ENCODE data around the gene RASGRP3. TPM values are rescaled to one million over a fixed set of nuclear protein-coding genes. Genes with fewer than 3 reads are reported as not detected.
A peak's percentile ranks its signal among the peaks of the same experiment; 100 is the strongest.
"Not testable (repeated sequence)": the region's sequence is repeated elsewhere in the genome, so short reads cannot be mapped to it uniquely, and the experiment has no call there.

RASGRP3 gene
- total RNA-seq, 1 donor from 2014 or later: 55.7 TPM

DNA sequence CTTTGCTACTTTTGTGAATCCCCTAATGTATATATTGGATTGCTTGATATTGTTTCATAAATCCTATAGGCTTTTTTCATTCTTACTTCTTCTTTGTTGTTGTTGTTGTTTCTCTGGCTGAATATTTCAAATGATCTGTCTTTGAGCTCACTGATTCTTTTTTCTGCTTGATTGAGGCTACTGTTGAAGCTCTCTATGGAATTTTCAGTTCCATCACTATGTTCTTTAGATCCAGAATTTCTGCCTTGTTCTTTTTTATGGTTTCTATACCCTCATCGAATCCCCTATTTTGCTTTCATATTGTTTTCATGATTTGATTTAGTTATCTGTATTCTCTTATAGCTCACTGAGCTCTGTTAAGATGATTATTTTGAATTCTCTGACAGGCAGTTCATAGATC lies 24.6 kb upstream of the RASGRP3 start:
- ATAC-seq (no peak), DNase-seq (ENCODE audit: missing footprints) (no peak)
- intact Hi-C loops (cut with DNase I): no loop called here

DNA sequence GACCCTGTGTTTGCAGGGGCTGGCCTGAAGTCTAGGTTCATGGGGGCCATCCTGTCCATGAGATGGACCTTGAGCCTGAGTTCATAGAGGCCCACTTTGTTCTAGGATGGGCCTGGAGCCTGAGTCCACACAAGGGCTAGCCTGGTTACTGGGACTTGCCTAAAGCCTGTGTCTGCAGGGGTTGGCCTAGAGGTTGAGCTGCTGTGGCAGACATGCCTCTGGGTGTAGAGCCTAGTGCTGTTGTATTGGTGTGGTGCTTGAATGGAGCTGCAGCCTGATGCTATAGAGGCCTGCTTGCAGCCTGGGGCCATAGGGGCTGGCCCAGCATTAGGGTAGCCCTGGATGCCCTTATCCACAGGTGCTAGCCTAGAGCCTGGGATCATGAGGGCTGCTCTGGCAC lies 23.9 kb upstream of the RASGRP3 start:
- intact Hi-C loops (cut with DNase I): no loop called here
- no peak for ATAC-seq

DNA sequence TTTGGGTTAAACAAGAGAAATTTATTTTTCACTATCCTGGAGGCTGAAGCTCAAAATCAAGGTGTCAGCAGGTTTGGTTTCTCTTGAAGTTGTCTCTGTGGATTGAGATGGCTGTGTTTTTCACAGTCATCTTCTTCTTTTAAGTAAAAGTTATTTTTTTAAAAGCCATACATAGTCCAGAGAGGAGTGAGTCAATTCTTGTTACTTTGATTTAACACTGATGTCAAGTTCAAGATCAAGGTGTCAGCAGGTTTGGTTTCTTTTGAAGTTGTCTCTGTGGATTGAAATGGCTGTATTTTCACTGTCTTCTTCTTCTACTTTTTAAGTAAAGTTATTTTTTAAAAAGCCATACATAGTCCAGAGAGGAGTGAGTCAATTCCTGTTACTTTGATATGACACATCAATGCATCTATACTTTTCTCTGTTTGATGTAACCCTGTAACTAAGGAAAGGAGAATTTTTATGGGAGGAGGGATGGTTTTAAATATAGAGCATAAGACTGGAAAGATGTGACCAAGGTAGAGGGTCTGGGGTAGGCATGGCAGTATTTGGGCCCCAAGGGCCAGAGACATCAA lies 22.5 kb upstream of the RASGRP3 start:
- no peak for DNase-seq (ENCODE audit: missing footprints)
- no peak for ATAC-seq
- intact Hi-C loops (cut with DNase I): no loop called here

More for the DNA sequence above, 23.9 kb upstream of the RASGRP3 start:
- DNase-seq (ENCODE audit: missing footprints): no peak

DNA sequence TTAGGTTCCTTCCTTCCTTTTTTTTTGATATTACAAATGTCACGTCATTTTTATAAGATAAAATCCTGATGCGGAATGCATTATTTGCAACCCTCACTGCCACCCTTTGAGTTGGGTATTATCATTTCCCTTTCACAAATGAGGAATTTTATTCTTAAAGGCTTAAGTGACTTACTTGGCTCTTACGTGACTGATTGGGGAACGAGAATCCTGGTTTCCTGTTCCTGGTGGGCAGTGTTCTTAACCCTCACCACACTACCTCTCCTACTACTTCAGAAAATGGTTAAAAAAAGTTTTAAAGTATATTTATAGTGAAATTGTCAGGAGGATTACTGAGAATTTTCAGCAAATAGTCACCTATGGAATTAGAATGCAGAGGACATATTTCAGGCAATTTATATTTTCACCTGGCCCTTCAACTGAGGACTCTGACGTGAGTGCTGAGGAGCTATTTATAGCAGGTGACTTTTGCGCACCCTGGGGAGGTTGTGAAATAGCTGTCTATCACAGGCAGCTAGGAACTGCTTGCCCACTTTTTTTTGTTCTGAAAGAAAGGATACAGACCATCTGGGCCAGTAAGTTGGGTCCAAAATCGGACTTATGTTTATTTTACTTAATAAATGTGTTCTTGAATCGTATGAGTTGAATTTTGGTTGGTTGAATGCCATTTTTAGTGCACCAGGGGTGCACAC lies 18.7 kb upstream of the RASGRP3 start:
- DNase-seq (ENCODE audit: missing footprints) (peak; percentile 69), ATAC-seq (peak; percentile 96)
- intact Hi-C loops (cut with DNase I): loop anchor here (5.0 kb wide), 1 partner anchor 75 kb away; no protein-coding TSS in a partner anchor

DNA sequence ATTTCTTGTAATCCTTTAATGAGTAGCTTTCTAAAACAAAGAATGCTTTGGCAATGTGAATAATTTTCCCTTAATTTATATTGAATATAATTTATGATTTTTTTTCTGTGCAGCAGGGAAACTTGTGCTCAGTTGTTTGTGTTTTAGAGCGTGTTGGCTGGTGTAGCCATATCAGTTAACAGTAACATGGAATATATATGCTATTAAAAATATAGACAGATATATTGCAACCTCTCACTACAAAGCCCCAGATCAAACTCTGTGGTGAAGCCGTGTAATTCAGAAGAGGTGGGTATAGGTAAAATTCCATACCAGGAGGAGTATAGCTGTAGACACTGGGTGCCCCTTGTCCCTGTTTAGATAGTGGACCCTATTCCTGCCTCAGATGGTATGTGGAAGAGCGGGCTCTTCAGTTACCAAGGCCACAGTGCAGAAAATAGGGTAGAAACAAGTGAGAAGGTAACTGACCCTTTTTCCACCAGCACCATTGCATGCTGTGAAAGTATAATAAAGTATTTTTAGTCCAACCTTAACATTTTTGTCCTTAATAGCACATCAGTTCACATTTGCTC lies 18.1 kb upstream of the RASGRP3 start:
- DNase-seq (ENCODE audit: missing footprints): no peak
- intact Hi-C loops (cut with DNase I): loop anchor here (5.0 kb wide), 1 partner anchor 74 kb away; no protein-coding TSS in a partner anchor
- ATAC-seq: peak; percentile 53

DNA sequence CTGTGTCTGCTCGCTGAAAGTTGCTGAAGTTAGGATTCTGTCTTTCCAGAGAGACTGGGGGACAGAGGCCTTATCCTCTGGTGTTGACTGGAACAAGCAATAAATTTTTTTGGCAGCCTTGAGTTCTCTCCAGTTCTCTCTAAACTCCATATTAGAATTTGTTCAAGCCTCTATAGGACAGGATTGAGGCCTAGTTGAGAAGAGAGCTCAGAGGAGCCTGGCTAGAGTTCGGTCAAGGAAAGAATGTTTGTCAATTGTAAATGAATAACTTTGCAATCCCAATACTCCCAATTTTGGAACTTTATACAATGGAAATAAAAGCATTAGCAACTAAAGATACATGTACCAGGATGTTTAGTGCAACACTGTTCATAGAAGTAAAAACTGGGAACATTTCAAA lies 16.7 kb upstream of the RASGRP3 start:
- no peak for ATAC-seq

DNA sequence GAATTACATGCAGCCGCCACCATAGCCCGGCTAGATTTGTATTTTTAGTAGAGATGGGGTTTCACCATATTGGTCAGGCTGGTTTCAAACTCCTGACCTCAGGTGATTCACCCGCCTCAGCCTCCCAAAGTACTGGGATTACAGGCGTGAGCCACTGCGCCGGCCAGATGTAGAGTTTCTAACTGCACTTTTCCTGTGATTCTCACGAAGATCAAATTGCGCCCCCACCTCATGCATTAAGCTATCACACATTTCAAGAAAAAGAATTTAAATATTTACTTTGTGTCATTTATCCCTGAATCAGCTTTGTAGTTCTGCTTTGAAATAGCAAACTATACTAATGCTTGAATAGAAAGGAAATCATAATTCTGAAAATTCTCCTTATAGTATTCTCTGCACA lies 13.9 kb upstream of the RASGRP3 start:
- DNase-seq (ENCODE audit: missing footprints); intact Hi-C loops (cut with DNase I); ATAC-seq: not testable (repeated sequence)

More for the DNA sequence above, 16.7 kb upstream of the RASGRP3 start:
- intact Hi-C loops (cut with DNase I): loop anchor here (5.0 kb wide), 1 partner anchor 73 kb away; no protein-coding TSS in a partner anchor
- DNase-seq (ENCODE audit: missing footprints): no peak

DNA sequence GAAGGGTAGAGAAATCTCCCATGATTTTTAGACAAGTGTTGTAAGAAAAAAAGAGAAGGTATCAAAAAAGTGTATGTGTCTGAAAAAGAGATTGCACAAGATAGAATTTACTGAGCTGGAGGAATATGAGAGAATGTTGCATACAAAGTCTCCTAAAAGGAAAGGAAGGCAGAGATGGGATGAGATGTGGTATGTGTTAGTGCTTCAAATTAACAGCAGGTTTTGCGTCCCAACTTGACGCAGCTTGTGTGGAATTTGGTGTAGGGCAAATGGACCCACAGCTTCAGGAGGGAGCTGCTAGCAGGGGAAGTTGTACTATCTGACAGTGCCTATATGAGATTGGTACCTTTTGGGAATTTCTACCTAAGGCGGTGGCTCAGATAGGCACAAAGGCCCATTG lies 9.0 kb upstream of the RASGRP3 start:
- DNase-seq (ENCODE audit: missing footprints): no peak
- intact Hi-C loops (cut with DNase I): no loop called here
- no peak for ATAC-seq

DNA sequence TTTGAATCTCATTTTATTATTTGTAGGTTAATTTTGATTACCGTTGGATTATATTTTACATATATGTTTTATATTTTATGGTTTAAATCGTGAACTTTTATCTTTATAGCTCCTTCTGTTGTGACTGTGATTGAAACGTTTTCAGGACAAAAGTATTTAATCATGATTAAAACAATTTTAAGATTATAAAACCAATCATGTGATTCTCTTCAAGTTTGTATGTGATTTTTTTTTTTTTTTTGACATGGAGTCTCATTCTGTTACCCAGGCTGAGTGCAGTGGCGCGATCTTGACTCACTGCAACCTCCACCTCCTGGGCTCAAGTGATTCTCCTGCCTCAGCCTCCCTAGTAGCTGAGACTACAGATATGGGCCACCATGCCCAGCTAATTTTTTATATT lies 7.2 kb upstream of the RASGRP3 start:
- intact Hi-C loops (cut with DNase I): no loop called here
- ATAC-seq: no peak
- no peak for DNase-seq (ENCODE audit: missing footprints)

DNA sequence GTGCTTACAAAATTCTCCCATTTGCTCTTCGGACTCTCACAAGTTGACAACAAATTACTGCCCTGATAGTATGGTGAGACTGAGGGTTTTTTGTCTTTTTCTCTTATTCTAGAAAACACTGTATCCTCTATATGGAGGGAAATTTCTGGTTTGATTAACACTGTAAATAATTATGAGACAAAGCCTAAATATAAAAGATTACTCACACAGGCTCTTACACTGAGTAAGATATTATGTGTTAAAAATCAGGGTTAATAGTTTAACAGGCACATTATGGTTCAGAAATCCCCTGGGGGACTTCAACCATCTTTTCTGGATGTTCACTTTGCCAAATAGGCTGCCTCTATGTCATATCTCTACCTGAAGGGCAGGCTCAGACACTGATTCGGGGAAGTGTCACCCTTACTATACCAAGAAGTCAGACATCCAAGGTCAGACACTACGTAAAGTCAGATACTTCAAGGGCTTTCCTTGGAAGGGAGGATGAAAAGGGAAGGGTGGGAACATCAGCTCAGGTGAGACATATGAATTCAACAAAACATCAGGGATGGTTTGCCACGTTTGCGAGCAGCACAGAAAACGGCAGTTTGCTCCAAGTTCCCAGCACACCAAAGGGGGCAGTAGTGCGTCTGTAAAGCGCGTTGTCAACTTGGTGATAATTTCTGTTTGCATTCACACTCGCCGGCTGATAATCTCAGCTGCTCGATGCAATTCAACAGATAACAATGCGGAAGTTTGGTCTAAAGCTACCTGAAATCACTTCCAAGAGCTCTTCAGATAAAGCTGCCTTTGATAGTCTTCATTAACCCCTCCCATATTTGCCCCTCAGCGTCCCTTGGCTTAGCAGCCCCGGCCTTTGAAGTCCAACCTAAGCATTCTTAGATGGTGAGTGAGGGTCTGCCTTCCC lies 972 bp upstream of the RASGRP3 start:
- intact Hi-C loops (cut with DNase I): loop anchor here (5.0 kb wide), 2 partner anchors 57 to 107 kb away; no protein-coding TSS in a partner anchor
- ATAC-seq: peak; percentile 66
- DNase-seq (ENCODE audit: missing footprints): no peak

DNA sequence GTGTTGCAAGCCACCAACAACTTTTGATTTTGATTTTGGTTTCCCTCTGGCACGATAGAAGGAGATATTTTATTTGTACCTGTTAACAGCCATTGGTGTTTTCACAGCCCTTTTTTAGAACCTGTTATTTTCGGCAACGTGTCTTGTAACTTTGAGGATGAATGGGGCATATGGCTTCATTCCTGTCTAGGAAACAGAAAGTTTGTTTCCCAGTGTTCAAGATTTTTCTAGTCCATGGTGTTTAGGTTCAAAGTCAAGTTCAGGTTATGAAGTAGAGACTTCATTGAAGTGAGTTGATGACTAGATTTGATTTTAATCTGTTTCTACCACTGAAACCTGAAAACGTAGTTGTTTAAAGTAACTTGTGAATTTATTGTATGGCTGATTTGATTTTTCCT lies 343 bp downstream of the RASGRP3 start:
- intact Hi-C loops (cut with DNase I): loop anchor here (5.0 kb wide), 2 partner anchors 56 to 106 kb away; no protein-coding TSS in a partner anchor
- DNase-seq (ENCODE audit: missing footprints) (no peak), ATAC-seq (no peak)

DNA sequence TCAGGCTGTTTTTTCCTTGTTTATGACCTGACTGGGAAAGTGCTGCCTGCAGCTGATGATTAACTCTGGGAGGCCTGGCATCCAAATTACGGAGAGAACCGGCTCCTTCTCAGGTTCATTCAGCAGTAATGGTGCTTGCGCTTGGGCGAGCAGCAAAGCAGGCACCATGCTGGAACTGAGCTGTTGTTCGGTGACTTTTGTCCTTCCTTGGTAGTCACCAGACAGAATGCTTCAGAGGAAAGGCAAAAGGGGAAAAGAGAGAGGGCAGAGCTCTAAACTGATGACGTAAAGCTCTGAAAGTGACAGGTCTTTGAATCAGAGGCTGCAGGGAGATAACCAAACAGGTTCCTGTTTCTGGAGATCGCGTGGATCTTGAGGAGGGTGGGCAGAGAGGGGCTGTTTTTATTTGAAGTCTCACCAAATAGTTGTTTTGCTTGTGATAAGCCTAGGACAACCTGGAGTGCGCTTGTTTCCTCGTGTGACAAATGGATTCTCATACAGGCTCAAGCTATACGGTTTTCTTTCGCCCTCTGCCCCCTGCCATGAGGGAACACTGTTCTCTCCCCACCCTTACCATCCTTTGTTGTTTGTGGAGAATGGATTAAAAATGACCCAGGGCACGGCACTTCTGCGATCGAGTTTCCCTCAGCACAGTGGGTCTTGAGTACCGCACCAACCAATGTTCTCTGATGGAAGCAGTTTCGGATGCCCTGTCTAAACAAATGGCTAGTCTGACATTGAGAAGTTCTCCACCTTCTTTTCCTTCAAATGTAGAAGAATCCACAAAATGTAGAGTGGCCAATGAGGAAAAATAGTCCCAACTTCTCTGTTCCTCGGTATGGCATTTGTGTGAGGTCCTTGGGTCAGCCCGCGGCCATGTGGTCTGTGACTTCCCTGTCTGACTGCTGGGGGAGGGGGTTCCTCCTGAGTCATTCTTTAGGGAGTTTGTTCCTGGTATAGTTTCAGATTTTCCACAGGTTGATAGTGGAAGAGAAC lies 1.3 kb downstream of the RASGRP3 start:
- intact Hi-C loops (cut with DNase I): loop anchor here (5.0 kb wide), 2 partner anchors 55 to 105 kb away; no protein-coding TSS in a partner anchor
- ATAC-seq: no peak
- DNase-seq (ENCODE audit: missing footprints): no peak

DNA sequence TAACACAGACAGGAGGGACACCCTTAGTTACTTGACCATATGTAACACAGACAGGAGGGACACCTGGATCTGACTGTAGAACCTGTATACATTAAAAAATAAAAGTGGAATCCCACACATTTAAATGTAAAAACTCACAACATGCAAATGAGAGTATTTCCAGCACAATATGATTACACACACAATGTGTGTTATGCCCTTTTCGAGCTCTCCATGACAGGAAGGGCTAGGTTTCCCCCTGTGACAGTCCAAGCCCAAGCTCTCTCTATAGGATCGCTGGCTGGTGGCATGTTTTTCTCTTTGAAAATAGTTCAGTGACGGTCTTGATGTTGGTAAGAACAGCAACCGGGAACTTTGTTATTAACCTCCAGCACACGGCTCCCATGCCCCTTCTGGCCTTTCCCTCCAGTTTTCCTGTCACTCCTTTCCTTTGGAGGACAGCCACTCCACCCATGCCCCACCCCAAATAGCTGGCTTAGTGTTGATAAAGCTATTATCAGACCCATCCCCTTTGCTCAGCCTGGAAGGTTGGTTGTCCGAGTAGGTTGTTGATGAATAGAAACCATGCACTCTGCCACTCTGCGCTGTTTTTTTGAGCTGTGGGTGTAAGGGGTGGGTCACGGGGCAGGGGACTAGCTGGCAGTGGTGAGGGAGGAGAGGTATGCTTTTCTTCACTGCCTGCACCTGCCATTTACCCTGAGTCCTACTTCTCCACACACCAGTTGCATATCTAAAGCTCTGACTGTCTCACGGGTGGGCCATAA lies 2.7 kb downstream of the RASGRP3 start:
- intact Hi-C loops (cut with DNase I): loop anchor here (5.0 kb wide), 2 partner anchors 53 to 103 kb away; no protein-coding TSS in a partner anchor
- DNase-seq (ENCODE audit: missing footprints) (no peak), ATAC-seq (peak; percentile 16)

DNA sequence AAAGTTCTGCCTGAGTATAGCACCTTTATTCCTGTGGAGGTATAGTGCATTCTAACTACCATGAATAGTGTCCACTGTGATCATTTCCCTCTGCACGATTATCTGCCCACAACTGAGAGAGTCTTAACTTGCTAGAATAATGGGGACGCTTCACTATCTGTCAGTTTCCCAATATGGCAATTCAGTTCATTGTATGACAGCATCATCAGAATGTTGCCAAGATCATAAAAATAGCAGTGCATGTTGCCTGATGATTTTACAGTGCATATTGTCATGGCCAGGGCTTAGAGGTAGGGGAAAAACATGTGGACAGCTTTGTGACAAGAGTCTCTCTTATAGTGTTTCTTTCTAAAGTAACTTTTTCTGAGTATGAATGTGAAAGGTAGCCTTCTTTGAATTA lies 6.1 kb downstream of the RASGRP3 start:
- DNase-seq (ENCODE audit: missing footprints) (no peak), ATAC-seq (peak; percentile 43)
- intact Hi-C loops (cut with DNase I): no loop called here

DNA sequence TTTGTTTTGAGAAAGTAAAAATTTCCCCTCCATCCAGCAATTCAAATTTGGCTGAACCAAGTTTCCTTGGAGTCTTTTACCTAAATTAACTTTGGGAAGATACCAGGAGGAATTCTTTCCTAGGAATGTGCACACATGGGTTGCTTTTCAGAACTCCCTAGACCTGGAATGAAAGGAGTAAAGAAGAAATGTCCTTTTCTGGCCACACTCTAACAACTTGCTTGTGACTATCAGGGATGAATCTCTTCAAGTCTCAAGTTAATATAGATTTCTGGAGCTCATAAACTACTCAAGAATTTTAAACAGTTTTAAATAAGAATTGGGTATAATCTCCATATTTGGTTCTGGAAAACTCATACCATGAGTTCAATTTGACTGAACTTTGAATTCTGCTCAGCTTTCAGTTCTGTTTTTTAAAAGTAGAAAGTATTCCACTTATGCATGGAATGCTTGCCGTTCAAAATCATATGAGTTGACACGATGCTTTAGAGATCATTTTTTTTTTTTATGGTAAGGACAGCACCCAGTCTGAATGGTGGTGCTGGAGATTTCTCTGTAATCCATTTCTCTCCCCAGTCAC lies 7.7 kb downstream of the RASGRP3 start:
- ATAC-seq (no peak), DNase-seq (ENCODE audit: missing footprints) (no peak)
- intact Hi-C loops (cut with DNase I): no loop called here

DNA sequence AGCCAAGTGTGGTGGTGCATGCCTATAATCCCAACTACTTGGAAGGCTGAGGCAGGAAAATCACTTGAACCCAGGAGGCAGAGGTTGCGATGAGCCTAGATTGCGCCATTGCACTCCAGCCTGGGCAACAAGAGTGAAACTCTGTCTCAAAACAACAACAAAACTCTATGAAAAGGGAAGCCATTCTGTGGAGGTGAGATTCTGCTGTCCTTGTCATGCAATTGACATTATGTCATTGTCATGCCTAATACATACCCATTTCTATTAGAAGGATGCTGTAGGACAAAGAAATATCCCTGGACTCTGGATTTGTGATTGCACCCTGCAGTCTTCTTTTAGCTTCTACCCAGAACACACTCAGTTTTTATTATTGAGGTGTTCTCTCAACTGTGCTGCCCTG lies 8.6 kb downstream of the RASGRP3 start:
- no peak for ATAC-seq
- DNase-seq (ENCODE audit: missing footprints): no peak
- intact Hi-C loops (cut with DNase I): no loop called here

DNA sequence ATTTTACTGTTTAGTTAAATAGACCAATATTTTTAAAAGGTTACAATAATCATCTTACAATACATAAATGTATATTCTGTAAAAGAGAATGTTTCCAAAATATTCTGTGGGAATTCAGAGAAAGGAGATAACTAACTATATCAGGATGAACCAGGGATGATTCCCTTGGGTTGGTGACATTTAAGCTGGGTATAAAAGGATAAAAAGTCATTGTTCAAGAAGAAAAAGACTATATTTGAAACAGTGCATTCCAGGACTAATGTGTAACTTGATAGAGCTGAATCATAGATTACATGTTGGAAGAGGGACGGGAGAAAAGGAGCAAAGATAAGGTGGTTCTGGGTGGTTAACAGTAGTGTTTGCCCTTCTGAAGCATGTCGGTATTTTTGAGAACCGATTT lies 10.1 kb downstream of the RASGRP3 start:
- ATAC-seq: no peak
- no peak for DNase-seq (ENCODE audit: missing footprints)
- intact Hi-C loops (cut with DNase I): no loop called here

Measured in Right ventricle myocardium inferior (tissue), 1 donor.